Measurements from ENCODE around the gene EDIL3.

The EDIL3 gene

DNA sequence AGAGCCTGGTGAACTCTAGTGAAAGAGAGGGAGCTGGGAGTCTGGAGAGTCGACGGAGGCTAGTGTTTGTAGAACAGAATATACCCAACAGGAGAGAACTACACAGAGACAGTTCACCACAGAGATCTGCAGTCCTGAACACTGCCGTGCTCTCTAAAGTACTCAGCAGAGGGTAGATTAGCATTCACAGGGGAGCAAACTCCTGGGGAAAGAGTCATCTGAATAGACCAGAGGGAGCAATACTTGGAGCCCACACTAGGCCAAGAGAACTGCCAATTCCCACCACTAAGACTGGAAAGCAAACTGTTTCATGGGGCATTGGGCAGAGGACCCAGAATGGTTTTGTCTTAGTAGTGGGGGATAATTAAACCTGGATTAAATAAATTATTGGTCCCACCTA, 235.6 kb downstream of the EDIL3 start:
- no peak for DNase-seq

DNA sequence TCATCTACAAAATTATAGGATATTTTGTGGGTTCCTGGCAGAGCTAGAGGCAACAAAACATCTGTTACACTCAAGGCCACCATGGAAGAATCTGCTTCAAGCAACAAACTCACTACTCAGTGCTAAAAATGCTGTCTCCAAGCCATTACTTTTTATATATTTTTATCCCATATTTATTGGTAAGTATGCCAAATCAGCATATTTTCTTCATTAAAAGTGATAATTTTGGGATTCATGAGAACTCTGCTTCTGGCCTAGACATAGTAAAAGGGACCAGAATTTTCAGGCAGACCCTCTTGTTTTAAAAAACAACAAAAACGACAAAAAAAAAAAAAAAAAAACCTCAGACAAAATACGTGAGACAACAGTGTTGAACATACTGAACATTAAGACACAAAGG, 236.0 kb downstream of the EDIL3 start:
- DNase-seq, result no peak

DNA sequence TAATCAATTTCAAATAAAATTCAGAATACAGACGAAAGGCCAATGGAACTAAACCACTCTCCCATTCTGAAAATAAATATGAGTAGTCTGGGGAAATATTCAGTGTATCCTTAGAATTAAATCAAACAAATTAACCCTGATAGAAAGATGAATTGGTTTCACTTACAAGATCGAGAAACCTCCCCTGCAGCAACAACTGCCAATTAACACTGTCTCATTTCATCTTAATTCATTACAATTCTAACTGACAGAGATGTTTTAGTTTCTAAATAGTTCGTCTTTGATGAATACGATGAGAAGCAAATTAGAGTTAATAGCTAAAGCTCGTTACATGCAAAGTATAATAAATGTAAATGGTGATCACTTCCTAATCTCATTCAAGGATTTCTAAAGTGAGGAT, 247.1 kb downstream of the EDIL3 start:
- no peak for DNase-seq

DNA sequence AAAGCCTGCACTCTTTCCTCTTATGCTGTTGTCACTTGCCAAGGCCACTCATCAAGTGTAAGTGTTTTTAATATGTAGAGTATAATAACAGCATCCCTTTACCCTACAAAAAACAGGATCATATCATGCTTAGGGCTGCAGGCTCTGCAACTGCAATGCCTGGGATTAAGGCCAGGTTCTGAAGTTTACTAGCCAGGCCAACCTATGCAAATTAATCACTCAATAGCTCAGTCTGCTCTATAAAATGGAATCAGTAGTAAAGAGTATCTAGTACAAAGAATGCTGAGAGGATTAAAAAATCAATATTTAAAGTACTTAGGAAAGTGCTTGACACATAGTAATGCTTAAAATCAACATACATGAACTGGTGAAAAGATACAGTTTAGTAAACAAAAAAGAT, 253.3 kb downstream of the EDIL3 start:
- DNase-seq, result no peak

DNA sequence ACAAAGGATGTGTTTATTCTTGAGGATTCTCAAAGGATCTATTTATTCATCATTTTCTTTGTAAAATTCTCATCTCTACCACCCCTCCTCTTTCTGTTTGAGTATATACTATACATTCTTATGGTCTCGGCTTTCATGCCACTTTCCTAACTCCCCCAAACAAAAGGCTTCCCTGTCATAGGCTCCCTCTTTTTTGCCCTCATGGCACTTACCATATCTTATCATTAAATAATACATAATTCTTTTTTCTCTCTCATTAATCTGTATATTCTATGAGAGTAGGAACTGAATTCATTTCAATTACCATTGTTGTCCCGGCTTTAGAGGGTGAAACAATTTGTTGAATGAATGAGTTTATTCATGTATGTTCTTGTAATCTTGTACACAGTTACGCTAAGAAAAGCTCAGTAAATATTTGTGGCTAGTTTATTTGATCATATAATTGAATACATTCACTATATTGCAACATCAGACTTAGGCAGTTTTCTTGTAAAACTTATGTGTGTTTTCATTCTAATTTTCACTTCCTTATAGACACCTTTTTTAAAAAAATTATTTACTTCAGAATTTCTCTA, 254.6 kb downstream of the EDIL3 start:
- no peak for DNase-seq

DNA sequence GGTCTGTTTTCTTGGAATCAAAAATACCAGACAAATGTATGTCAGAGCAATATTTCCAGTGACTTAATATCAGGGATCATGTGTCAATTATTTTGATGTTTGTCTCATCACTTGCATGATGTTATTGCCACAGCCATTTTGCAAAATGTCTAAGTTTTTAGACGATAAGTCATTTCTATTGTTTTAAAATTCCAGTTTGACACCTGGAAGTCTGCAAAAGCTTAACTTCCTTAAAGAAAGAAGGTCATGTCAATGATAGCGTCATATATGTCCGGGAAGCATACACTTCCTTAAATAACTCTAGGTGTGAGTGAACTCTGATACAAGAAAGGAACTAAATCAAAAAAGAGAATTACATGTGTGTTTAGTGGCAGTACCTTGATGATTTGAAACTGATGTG, 259.5 kb downstream of the EDIL3 start:
- no peak for DNase-seq

DNA sequence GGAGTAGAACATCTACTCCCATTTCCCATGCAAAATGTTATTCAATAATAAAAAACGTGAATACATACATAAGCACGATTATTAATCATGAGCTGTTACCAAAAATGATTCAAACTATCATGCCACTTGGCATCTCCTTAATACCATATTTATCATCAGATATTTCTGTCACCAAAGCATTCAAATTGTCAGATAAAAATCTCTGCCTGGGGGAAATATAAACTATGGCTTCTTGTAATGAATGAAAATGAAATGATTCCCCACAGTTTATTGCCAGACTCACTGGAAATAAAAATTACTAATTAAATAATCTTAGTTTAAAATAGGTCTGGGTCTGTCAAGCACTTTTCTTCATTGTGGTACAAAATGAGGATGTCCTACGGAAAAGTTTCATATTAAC, 265.4 kb downstream of the EDIL3 start:
- DNase-seq, result no peak

DNA sequence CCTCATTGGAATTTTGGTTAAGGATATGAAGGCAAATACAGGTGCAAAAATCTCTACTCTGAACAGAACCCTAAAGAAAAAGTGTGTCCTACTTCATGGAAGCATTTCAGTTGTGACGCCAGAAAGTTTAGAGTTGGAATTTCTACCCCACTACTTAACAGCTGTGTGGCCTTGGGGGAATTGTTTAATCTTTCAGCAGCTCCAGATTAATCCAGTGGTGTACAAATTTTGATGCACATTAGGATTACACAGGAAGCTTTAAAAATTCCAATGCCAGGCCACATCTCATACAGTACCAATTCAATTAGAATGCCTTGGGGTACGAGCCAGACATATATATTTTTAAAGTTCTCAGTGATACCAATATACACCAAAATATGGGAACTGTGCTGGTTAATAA, 266.1 kb downstream of the EDIL3 start:
- no peak for DNase-seq

DNA sequence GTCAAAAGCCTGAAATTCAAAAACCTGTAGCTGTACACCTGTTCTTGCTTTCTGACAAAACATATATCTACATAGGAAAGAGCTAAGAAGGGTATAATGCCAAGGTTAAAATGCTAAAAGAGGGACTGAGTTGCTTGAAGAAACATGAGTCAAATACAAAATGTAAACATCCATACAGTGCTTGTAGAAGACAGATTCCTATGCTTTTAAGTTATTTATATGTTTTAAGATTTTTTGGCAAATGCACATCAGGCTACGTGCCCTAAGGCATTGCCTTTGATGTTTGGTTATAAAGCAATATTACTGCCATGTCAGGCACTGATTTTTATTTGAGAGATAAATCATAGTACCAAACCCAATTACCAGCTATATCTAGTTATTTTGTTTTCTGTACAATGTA, 269.0 kb downstream of the EDIL3 start:
- DNase-seq, result no peak

DNA sequence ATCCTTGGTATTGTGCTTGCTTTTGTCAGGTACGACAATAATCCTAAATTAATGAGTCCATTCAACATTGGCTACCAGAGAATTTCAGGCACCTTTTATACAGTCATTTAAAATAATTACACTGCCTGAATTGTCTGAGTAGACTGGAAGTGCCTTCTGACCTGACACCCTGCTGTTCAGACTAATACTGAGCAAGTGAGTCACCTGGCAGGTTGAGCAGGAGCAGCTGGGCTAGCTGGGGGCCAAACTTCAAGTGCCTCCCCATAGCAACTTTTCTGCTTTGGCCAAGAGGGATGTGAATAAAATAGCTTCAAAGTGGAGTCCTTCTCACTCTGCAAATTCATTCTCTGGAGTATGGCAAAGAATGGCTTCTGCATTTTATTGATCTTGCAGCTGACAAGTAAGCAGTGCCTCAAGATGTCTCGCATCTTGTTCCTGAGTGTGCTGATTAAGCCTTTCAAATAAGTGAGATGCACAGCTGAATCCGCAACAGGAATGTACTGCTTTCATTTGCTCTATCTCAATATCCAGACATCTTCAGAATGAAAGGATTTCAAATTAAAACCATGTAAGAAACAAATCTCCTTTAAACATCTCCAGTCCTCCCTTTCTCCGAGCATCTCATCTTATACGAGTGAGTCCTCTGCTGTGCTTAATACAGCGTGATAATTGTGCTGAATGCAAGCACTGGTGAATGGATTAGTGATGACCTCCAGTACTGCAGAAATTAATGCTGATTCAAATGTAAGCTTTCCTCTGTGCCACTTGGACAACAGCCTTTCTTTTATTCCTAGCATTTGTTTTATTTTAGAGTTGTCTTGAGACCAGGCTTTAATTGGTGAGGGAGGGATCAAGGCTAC, 271.2 kb downstream of the EDIL3 start:
- no peak for DNase-seq

DNA sequence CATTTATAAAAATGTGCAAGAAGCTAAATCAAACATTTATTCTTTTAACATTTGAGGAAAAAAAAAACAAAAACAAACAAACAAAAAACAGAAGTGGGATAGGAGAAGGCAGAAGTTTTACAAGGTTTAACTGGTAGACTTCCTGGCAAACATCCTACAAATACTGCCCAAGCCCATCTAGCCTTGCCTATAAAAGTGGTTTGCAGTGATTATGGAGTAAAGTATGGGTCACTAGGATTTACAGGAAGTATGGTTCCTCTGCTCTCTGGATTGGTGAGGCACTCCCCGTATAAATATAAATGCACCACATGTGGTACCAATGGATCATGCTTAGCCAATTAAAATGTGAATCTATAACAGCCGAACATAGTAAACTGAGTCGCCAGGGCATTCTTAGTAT, 291.9 kb downstream of the EDIL3 start:
- no peak for DNase-seq

DNA sequence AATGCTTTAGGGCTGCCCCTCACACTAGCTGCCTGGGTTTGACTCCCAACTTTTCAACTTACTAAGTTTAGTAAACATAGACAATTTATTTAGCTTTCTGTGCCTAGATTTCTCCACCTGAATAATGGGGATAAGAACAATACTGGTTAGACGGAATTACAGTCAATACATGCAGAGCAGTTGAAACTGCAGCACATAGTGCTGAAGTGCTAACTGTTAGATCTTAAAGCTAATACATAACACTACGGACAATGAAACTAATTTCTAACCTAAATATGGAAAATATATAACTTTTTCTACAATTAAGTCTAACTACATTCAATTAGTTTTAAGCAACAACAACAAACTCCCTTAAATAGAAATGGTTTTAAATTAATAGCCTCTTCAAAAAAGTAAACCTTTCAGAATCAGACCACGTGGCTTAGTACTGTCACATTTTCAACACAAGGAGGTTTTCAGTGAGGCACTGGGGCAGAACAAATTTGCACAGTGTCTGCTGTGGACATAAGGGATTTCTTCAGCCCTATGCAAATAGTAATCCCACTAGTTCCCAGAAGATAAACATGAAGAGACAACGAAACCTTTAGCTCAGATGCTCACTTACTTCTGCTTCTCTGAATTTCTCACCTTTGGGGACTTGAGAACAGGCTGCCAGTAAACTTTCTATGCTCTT, 293.4 kb downstream of the EDIL3 start:
- no peak for DNase-seq

DNA sequence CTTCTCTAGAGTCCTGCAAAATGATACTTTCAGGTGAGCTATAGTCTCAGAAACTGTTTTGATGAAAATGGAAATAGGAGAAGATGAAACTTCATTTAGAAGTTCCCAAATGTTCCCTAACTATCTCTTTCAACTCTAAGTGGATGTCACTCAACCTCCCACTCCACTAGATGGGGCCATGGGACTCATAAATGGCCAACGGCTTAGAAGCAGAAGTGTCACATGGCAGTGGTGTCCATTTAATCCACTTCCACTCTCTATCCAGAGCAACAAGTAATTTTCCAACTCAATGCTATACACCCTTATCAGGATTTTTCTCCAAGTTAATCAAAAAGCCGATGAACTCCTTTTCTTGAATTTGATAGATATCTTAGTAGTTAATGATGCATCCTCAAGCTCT, 295.7 kb downstream of the EDIL3 start:
- no peak for DNase-seq

DNA sequence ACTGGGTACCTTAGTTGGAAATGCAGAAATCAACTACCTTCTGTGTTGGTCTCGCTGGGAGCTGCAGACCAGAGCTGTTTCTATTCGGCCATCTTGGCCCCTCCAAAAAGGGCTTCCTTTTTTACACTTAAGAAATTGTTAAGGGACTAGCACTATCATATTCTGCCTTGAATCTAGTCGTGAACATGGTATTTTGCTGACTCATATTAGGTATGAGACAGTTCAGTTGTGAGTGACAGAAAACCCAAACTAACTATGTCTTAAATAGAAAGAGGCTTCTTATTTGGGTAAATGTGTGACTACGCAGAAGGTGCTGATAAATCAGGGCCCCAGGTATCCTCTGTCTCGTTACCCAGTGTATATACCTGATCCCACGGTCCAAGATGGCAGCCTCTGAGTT, 298.2 kb downstream of the EDIL3 start:
- no peak for DNase-seq

DNA sequence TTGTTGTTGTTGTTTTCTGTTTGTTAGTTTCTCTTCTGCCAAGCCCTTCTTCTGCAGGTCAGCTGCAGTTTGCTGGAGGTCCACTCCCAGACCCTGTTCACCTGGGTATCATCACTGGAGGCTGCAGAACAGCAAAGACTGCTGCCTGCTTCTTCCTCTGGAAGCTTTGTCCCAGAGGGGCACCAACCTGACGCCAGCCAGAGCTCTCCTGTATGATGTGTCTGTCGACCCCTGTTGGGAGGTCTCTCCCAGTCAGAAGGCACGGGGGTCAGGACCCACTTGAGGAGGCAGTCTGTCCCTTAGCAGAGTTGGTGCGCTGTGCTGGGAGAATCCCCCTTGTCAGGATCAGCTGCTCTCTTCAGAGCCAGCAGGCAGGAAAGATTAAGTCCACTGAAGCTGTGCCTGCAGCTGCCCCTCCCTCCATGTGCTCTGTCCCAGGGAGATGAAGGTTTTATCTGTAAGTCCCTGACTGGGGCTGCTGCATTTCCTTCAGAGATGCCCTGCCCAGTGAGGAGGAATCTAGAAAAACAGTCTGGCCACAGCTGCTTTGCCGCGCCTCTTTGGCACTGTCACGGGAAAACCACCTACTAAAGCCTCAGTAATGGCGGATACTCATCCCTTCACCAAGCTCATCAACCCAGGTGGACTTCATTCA, 299.2 kb downstream of the EDIL3 start:
- DNase-seq, result no peak

DNA sequence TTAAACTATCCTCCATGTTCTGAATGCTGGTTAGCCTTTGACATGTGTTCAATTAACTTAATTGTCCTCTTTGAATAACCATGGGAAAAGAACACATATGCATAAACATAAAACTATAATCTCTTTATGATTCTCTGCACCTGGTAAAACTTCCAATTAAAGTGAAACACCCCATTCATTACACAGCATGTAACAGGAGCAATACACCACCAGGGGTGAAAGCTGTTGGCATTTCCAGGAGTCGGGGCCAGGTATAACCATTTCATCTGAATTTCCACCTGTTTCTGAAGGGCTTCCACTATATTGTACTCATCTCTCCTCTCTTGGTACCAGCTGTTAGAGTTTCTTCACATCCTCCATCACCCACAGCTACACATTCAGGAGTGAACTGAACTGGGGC, 303.8 kb downstream of the EDIL3 start:
- DNase-seq, result no peak

DNA sequence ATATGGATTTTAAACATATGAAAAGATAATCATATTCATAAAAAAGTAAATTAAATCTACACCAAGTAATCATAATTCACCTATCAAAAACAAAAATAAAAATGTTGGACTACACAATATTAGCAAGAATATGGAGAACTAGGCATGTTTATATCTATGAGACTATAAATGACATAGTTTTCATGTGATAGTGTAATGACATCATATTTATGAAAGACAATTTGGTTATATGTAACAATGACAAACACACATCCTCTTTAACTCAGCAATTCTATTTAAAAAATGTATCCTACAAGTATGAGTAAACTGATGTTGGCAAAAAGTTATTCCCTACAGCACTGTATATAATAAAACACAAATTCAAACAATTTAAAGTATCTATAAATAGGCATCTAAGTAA, 312.3 kb downstream of the EDIL3 start:
- no peak for DNase-seq

DNA sequence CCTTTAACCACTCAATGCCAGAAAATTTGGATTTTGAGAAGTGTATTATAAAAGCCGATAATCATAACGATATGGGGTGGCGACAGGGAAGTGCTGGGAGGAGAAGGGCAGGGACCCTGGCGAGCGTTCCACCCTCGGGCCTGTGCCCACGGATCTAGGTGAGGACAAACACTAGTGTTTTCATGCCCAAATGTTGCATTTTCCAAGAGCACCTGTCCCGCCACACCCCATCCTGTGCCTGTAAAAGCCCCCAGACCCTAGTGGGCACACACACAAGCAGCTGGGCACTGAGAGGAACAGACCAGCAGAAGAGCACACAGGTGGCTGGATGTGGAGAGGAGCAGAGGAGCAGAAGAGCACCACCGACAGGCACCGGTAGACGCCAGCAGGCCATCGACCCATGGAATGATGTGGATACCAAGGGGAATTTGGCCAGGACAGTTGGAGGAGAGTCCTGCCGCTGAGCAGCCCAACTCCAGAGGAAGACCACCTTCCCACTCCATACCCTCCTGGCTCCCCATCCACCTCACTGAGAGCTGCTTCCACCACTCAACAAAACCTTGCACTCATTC, 315.0 kb downstream of the EDIL3 start:
- DNase-seq, result no peak

DNA sequence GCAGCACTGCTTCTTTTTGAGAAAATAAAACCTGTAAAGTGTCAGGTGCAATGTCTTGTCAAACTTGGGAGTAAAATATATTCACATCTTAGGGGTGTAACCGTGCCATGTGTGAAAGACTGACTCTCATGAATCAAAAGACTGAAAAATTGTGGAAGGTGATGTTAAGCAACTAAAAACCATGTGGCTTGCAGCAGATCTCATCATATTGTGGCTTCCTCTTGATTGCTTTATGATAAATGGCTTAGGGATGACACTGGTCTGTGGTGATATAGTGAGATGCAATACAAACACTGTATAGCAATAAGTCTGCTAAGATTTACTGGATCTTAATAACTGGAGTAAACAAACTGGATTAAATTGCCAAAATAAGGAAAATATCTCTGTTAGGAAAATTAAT, 321.6 kb downstream of the EDIL3 start:
- DNase-seq, result no peak

DNA sequence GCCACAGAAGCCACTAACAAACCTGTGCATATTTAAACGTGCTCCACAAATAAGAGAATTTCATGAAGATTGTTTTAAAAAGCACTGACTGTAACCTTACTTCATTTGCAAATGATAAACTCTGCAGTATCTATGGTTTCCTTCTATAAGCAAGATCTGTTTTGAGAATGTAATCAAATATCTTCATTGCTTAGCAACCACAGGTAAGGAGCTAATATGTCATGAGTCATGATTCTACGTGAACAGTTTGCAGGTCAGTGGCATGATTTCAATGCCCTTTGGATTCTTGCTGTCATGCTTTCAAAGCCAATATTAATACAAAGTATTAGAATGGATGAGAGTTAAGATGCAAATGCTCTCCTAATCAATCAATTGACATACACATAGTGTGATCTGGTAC, 325.0 kb downstream of the EDIL3 start:
- DNase-seq, result no peak

DNA sequence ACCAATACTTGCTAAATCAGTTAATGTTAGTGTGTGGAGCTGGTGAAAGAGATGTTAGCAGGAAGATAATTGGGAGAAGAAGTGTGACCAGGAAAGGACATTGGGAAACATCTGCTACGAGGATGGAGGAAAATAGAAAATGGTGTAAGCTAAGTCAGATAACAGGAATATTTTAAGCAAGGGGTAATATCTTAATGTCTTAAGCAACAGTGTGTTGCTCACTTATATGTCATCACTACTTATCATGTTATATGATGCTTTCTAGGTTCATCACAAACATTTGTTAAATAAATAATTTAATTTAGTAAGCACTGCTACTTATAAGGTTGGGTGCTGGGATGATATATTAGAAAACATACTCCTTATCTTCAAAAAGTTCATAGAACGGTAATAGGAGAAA, 326.1 kb downstream of the EDIL3 start:
- DNase-seq, result no peak

DNA sequence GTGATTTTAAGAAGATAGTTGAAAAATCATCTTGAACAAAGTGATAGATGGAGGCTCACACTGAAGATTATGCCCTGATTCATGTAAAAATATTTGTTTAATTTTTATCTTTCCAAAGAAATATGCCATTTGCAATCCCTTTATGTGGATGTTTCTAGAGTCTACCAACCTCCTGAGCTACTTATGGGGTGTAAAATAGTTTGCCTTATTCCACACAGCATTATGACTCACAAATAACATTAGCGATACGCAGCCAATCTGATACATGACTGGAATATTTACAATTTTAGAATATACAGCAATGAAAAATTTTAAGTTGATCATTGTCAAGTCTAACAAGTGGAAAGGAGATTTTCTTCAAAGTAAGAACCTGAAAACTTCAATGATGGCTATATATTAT, 327.5 kb downstream of the EDIL3 start:
- DNase-seq, result no peak

DNA sequence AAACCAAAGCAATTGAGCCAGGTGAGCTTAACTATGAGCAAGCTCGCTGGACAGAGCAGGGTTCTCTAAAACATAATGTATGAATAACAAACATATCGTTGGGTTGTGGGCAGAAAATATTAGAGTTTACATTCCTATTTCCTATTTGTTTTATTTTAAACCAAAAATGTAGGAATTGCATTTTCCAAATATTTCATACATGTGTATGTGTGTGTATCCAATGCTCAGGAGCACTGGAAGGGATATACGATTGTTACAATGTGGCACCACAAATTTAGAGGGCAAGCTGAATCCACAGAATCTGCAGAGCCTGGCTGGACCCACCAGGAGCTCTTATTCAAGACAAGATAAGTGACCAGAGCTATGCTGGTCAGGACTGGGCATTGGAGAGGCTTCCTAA, 338.7 kb downstream of the EDIL3 start:
- no peak for DNase-seq

DNA sequence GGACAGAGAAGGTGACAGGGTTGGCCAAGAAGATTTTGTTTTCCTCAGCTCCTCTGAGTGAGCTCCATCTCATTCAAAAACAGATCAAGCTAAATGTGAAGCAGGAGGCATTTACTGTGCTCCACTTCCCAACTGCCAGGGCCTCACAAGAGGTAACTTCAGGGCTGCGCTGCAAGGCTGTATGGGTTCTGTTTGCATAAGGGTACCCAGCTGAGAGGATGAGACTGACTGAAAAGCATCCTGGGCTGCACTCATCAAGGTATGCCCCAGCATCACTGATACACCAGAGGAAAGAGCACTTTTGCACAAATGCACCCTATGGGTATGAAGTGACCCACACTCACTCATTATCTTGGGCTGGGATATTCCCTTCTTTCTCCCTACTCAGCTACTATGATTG, 347.8 kb downstream of the EDIL3 start:
- no peak for DNase-seq

Measured in KG1 (cell line).